IPS-NIHi7 (cell line): ENCODE measurements around the gene PHRF1.
"Not testable (repeated sequence)": the region's sequence is repeated elsewhere in the genome, so short reads cannot be mapped to it uniquely, and the experiment has no call there.

Experiments used
- DNase-seq: peaks from one replicate; pipeline ENCODE4 v3.0.0; 2012; ENCODE audit warnings: mixed read lengths; ENCODE audit errors: extremely low spot score

The PHRF1 gene

GRCh38 chr11:573146-573759 is 3.0 kb upstream of the PHRF1 start:
- no peak for DNase-seq

GRCh38 chr11:574031-574570 is 2.2 kb upstream of the PHRF1 start:
- DNase-seq, result not testable (repeated sequence)

- DNase-seq, result no peak
Observed at GRCh38 chr11:574632-575312, 1.5 kb upstream of the PHRF1 start.

- DNase-seq, result no peak
Observed at GRCh38 chr11:575313-575995, 816 bp upstream of the PHRF1 start.

GRCh38 chr11:576811-577610 is 741 bp downstream of the PHRF1 start:
- DNase-seq, result no peak

GRCh38 chr11:577611-577894 is 1.3 kb downstream of the PHRF1 start:
- DNase-seq, result no peak

GRCh38 chr11:578276-579035 is 2.2 kb downstream of the PHRF1 start:
- DNase-seq, result no peak

GRCh38 chr11:579830-580601 is 3.7 kb downstream of the PHRF1 start:
- no peak for DNase-seq

GRCh38 chr11:581342-581741 is 5.1 kb downstream of the PHRF1 start:
- no peak for DNase-seq

GRCh38 chr11:581752-582151 is 5.5 kb downstream of the PHRF1 start:
- DNase-seq, result no peak

GRCh38 chr11:584287-584686 is 8.0 kb downstream of the PHRF1 start:
- no peak for DNase-seq

- no peak for DNase-seq
Observed at GRCh38 chr11:586376-587316, 10.4 kb downstream of the PHRF1 start.

- DNase-seq, result no peak
Observed at GRCh38 chr11:587546-587945, 11.3 kb downstream of the PHRF1 start.

GRCh38 chr11:587978-588380 is 11.7 kb downstream of the PHRF1 start:
- no peak for DNase-seq

- no peak for DNase-seq
Observed at GRCh38 chr11:589798-590197, 13.5 kb downstream of the PHRF1 start.

- DNase-seq, result no peak
Observed at GRCh38 chr11:590997-591396, 14.7 kb downstream of the PHRF1 start.

- DNase-seq, result no peak
Observed at GRCh38 chr11:592501-592900, 16.2 kb downstream of the PHRF1 start.

- DNase-seq, result no peak
Observed at GRCh38 chr11:592918-593317, 16.6 kb downstream of the PHRF1 start.

GRCh38 chr11:593347-593746 is 17.1 kb downstream of the PHRF1 start:
- no peak for DNase-seq

GRCh38 chr11:595400-595799 is 19.1 kb downstream of the PHRF1 start:
- no peak for DNase-seq
